CD8-positive, alpha-beta memory T cell (primary cell): ENCODE results near the gene HOXC11. TPM values are rescaled to one million over a fixed set of nuclear protein-coding genes. Genes with fewer than 3 reads are reported as not detected.

Experiments
- CTCF ChIA-PET: fragments of 350-600 bp; sonication (Branson Sonifier 250); formaldehyde crosslinking; loops from one replicate; lab custom pipeline; 2021; ENCODE audit warnings: antibody characterized with exemption; lab: Charles Lee
- POLR2A ChIA-PET: fragments of 350-600 bp; sonication (Branson Sonifier 250); formaldehyde crosslinking; loops from one replicate; lab custom pipeline; 2021; ENCODE audit warnings: antibody characterized with exemption; lab: Charles Lee
- DNase-seq, 5 donors: peaks; one replicate each; pipeline versions ENCODE4 v3.0.0 to v3.0.0-alpha.2; 2020 to 2022; ENCODE audit warnings: mixed read lengths in 1 of 5
- H3K27ac ChIP-seq: one replicate; pipeline ENCODE4 v1.7.0; 2013; ENCODE audit warnings: low read depth, mild to moderate bottlenecking, low read length, moderate library complexity
- H3K27me3 ChIP-seq: 2 replicates; pipeline ENCODE4 v1.7.0; 2013; ENCODE audit warnings: low read length, mild to moderate bottlenecking; ENCODE audit not compliant: insufficient read depth, poor library complexity, severe bottlenecking
- H3K36me3 ChIP-seq: 2 replicates; pipeline ENCODE4 v1.7.0; 2013; ENCODE audit warnings: mild to moderate bottlenecking, low read length, moderate library complexity; ENCODE audit not compliant: insufficient read depth
- H3K4me1 ChIP-seq: 2 replicates; pipeline ENCODE4 v1.7.0; 2013; ENCODE audit warnings: mild to moderate bottlenecking, low read length, moderate library complexity; ENCODE audit not compliant: insufficient read depth
- H3K4me3 ChIP-seq: 2 replicates; pipeline ENCODE4 v1.7.0; 2013; ENCODE audit warnings: mild to moderate bottlenecking, low read length
- H3K9me3 ChIP-seq: 2 replicates; pipeline ENCODE4 v1.7.0; 2013; ENCODE audit warnings: mild to moderate bottlenecking, low read length
- H3K27ac Mint-ChIP-seq, 8 donors: one replicate each; pipeline ENCODE4 v1.8.0; 2020 to 2021; ENCODE audit warnings: mixed read lengths in 8 of 8, mild to moderate bottlenecking in 6 of 8, inconsistent platforms in 3 of 8, moderate library complexity in 3 of 8
- H3K27me3 Mint-ChIP-seq, 2 donors: one replicate each; pipeline ENCODE4 v1.8.0; 2020 to 2021; ENCODE audit warnings: mixed read lengths in 2 of 2, mild to moderate bottlenecking in 1 of 2, moderate library complexity in 1 of 2
- H3K36me3 Mint-ChIP-seq, 3 donors: one replicate each; pipeline ENCODE4 v1.8.0; 2020 to 2021; ENCODE audit warnings: mixed read lengths in 3 of 3, inconsistent platforms in 1 of 3, mild to moderate bottlenecking in 1 of 3
- H3K4me1 Mint-ChIP-seq, 3 donors: one replicate each; pipeline ENCODE4 v1.8.0; 2020 to 2021; ENCODE audit warnings: mixed read lengths in 3 of 3, inconsistent platforms in 1 of 3, mild to moderate bottlenecking in 1 of 3
- H3K4me3 Mint-ChIP-seq, 7 donors: one replicate each; pipeline ENCODE4 v1.8.0; 2020 to 2021; ENCODE audit warnings: mixed read lengths in 7 of 7, mild to moderate bottlenecking in 6 of 7, moderate library complexity in 4 of 7, inconsistent platforms in 2 of 7
- H3K9me3 Mint-ChIP-seq, 5 donors: one replicate each; pipeline ENCODE4 v1.8.0; 2020 to 2022; ENCODE audit warnings: mixed read lengths in 5 of 5, mild to moderate bottlenecking in 3 of 5, moderate library complexity in 2 of 5, inconsistent platforms in 1 of 5
- polyA plus RNA-seq: library from polyadenylated mRNA; unstranded; fragments of 300-500 nt; fragmentation: Illumina TruSeq; gene quantifications from one replicate; pipeline ENCODE4 v1.2.3, GENCODE V29; 2021
- total RNA-seq, 2 experiments: library from RNA; stranded (reverse); gene quantifications; one replicate each; pipeline ENCODE4 v1.2.3, GENCODE V29; 2021

Gene HOXC11
- total and polyA plus RNA-seq, 3 experiments from 2014 or later = not detected

DNA sequence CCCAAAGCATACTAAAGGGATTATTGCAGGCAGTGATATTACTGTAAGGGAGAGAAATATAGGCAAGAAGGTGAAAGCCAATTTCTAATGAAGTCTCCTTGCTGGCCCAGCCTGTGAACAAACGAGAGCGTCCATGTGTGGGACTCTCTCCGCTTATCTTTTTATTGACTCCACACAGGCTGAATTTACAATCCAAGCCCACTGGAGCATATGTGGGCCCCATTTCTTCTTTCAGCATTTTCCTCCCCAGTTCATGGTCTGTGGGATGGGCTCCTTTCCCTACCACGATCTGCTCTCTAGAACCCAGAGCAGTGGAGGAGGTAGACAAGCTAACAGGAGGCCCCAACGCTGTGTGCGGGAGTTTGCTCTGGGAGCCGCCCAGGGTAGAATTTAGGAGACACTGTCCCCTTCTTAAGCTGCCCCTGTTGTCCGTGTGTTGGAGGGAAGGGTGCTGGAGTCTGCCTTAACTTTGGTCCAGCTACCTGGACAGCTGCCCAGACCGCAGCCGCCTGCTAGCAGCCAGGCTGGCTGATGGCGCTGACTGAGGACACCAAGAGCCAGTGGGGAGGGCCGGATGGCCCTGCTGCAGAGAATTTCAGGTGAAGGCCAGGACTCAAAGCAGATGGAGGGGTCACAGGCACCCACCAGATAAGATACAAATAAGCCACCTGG is 3.2 kb upstream of the HOXC11 start:
- H3K27me3 ChIP-seq = peaks cover 98% of the 10 kb centered on the region
- Mint-ChIP-seq H3K27me3 (peaks cover 93 to 95% of the 10 kb centered on the region in 2 donors), H3K36me3 (no peaks in the 10 kb centered on the region), H3K4me3 (peak overlapping the region in 2 of 7 donors; percentile 43 to 64), H3K9me3 (peaks cover 0 to 12% (median 9%) of the 10 kb centered on the region in 5 donors), H3K4me1 (peaks cover 31 to 42% (median 33%) of the 10 kb centered on the region in 3 donors), H3K27ac (peak overlapping the region in 1 of 8 donors; percentile 25)
- H3K4me3 ChIP-seq = no peak overlapping the region
- H3K4me1 ChIP-seq = peaks cover 30% of the 10 kb centered on the region
- no peaks in the 10 kb centered on the region for H3K36me3 ChIP-seq
- no peaks in the 10 kb centered on the region for H3K9me3 ChIP-seq
- CTCF ChIA-PET = no interaction called here
- POLR2A ChIA-PET = no interaction called here
- H3K27ac ChIP-seq = no peak overlapping the region
- DNase-seq = no peak

DNA sequence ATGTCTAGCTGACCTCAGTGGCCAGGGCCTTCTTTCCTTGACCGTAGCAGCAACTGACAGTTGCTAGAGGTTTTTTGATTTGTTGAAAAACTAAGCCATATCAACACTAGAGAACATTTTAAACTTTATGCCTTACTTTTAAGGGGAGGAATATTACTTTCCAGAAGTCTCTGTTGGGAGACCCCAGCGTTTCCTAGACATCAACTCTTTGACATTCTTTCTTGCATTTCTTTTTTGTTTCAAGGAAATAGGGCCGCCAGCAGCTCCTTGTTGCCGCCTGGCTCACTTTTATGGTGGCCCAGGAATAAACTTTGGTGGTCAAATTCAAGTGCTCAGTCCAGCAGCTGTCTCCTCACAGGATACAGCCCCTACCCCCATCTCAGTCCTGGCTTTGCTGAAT is 2.5 kb upstream of the HOXC11 start:
- no peak overlapping the region for H3K4me3 ChIP-seq
- Mint-ChIP-seq H3K4me3 (peak overlapping the region in 1 of 7 donors; percentile 29), H3K27me3 (peaks cover 91 to 93% of the 10 kb centered on the region in 2 donors), H3K9me3 (peaks cover 0 to 12% (median 10%) of the 10 kb centered on the region in 5 donors), H3K27ac (peak overlapping the region in 1 of 8 donors; percentile 80), H3K36me3 (no peaks in the 10 kb centered on the region), H3K4me1 (peaks cover 32 to 41% (median 32%) of the 10 kb centered on the region in 3 donors)
- no peaks in the 10 kb centered on the region for H3K9me3 ChIP-seq
- H3K27me3 ChIP-seq = peaks cover 98% of the 10 kb centered on the region
- no peak overlapping the region for H3K27ac ChIP-seq
- ChIA-PET POLR2A (no interaction called here), CTCF (no interaction called here)
- no peaks in the 10 kb centered on the region for H3K36me3 ChIP-seq
- DNase-seq = no peak
- H3K4me1 ChIP-seq = peaks cover 29% of the 10 kb centered on the region

DNA sequence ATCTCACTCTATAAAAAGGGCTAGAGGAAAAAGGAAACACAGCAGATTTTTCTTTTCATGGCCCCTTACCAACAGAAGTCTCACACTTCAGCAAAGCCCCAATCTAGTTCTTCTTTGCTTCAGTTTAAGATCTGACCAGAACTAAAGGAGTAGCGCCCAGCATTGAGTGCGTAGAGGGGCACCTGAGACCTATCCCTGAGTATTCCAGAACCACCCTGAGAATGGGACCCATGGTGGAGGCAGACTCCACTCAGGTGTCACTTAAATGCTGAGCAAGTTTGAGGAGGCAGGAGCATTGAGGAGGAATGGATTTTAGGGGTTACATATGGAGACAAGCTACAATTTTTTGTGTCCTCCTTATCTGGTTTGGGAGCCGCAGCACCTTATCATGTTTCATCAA is 1.8 kb upstream of the HOXC11 start:
- Histone ChIP-seq H3K27me3 (peaks cover 98% of the 10 kb centered on the region), H3K9me3 (no peaks in the 10 kb centered on the region)
- H3K36me3 Mint-ChIP-seq = no peaks in the 10 kb centered on the region

DNA sequence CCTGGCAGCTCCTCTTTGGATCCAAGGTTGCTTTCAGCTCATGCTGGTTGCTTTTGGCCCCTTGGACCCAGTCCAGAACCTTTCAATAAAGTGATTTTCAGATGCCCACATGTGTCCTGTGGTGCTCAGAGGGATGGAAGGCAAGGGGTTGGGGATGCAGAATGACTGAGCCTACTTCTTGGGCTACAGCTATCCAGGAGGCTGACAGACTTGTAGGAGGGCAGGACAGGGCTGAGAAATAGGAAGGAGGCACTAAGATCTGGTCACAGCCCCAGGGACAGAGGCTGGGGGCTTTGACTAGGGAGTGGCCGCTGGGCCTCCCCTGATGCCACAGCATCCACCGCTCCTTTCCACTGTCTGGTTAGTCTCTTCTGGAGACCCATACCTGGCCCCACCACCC is 1.2 kb upstream of the HOXC11 start:
- ChIA-PET CTCF (interaction anchor here (1.2 kb wide), 1 partner anchor 35 kb away, joined by 3 read pairs; no protein-coding TSS in a partner anchor), POLR2A (no interaction called here)
- Mint-ChIP-seq H3K36me3 (no peaks in the 10 kb centered on the region), H3K4me3 (peak overlapping the region in 2 of 7 donors; percentile 29 to 49), H3K27ac (peak overlapping the region in 3 of 8 donors; percentile 48 to 80 (median 74)), H3K4me1 (peaks cover 25 to 33% (median 26%) of the 10 kb centered on the region in 3 donors), H3K9me3 (peaks cover 0 to 14% (median 10%) of the 10 kb centered on the region in 5 donors), H3K27me3 (peaks cover 92% of the 10 kb centered on the region in 2 donors)
- H3K36me3 ChIP-seq = no peaks in the 10 kb centered on the region
- H3K4me1 ChIP-seq = peaks cover 21% of the 10 kb centered on the region
- peaks cover 98% of the 10 kb centered on the region for H3K27me3 ChIP-seq
- DNase-seq = no peak
- no peak overlapping the region for H3K4me3 ChIP-seq
- H3K27ac ChIP-seq = no peak overlapping the region
- H3K9me3 ChIP-seq = no peaks in the 10 kb centered on the region

More for the DNA sequence above, 1.8 kb upstream of the HOXC11 start:
- H3K4me1 Mint-ChIP-seq = peaks cover 30 to 39% (median 31%) of the 10 kb centered on the region in 3 donors
- H3K27ac Mint-ChIP-seq = peak overlapping the region in 2 of 8 donors; percentile 20 to 80
- peaks cover 0 to 14% (median 10%) of the 10 kb centered on the region in 5 donors for H3K9me3 Mint-ChIP-seq
- no peak overlapping the region for H3K27ac ChIP-seq
- DNase-seq = no peak
- POLR2A ChIA-PET = no interaction called here
- CTCF ChIA-PET = no interaction called here
- peaks cover 27% of the 10 kb centered on the region for H3K4me1 ChIP-seq
- no peak overlapping the region for H3K4me3 ChIP-seq
- peak overlapping the region in 2 of 7 donors; percentile 28 to 29 for H3K4me3 Mint-ChIP-seq
- peaks cover 92 to 93% of the 10 kb centered on the region in 2 donors for H3K27me3 Mint-ChIP-seq
- H3K36me3 ChIP-seq = no peaks in the 10 kb centered on the region

DNA sequence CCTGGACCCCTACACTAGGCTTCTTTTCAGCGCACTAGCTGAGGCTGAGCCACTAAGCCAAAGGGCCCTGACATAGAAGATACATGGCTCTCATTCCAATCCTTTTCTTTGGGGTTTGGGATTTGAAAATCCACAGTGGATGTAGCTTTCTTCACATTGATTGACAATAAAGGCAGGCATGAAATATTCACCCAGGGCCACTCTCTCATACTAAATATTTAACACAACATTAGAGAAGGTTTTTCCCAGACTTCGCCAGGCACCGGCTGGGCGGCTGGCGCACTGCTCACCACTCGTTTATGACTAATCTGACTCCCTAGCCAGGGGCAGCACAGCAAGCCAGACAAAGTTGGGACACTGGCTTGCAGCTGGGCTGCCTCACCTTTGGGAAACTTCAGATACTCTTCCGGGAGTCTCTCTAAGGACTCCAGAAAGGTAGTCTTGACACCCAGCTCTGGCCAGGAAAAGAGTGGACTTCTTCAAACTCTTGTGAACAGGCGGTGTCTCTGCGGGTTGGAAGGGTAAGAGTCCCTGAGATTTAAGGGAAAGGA is 699 bp upstream of the HOXC11 start:
- peaks cover 98% of the 10 kb centered on the region for H3K27me3 ChIP-seq
- no peaks in the 10 kb centered on the region for H3K36me3 Mint-ChIP-seq

DNA sequence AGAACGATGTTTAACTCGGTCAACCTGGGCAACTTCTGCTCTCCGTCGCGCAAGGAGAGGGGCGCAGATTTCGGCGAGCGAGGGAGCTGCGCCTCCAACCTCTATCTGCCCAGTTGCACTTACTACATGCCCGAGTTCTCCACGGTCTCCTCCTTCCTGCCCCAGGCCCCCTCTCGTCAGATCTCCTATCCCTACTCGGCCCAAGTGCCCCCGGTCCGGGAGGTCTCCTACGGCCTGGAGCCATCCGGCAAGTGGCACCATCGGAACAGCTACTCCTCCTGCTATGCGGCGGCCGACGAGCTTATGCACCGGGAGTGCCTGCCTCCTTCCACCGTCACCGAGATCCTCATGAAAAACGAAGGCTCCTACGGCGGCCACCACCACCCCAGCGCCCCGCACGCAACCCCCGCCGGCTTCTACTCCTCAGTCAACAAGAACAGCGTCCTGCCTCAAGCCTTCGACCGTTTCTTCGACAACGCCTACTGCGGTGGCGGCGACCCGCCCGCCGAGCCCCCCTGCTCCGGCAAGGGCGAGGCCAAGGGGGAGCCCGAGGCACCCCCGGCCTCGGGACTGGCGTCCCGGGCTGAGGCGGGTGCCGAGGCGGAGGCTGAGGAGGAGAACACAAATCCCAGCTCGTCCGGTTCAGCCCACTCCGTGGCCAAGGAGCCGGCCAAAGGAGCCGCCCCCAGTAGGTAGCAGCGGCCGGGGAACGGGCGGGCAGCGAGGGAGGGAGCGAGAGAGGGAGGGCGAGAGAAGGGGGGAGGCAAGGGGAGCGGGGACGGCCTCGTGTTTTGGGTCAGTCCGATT is 513 bp downstream of the HOXC11 start:
- Histone ChIP-seq H3K9me3 (no peaks in the 10 kb centered on the region), H3K4me3 (no peak overlapping the region), H3K27me3 (peaks cover 97% of the 10 kb centered on the region), H3K27ac (no peak overlapping the region), H3K36me3 (no peaks in the 10 kb centered on the region), H3K4me1 (peaks cover 21% of the 10 kb centered on the region)
- no peaks in the 10 kb centered on the region for H3K36me3 Mint-ChIP-seq
- ChIA-PET POLR2A (interaction anchor here (0.6 kb wide), 1 partner anchor 234 kb away, joined by 3 read pairs; no protein-coding TSS in a partner anchor), CTCF (interaction anchor here (0.8 kb wide), 1 partner anchor 228 kb away, joined by 3 read pairs; no protein-coding TSS in a partner anchor)
- H3K27ac Mint-ChIP-seq = peak overlapping the region in 3 of 8 donors; percentile 77 to 85 (median 80)
- peaks cover 89 to 92% of the 10 kb centered on the region in 2 donors for H3K27me3 Mint-ChIP-seq
- peaks cover 0 to 15% (median 12%) of the 10 kb centered on the region in 5 donors for H3K9me3 Mint-ChIP-seq
- peak overlapping the region; percentile 37 to 86 (median 67) for H3K4me3 Mint-ChIP-seq
- no peak for DNase-seq
- H3K4me1 Mint-ChIP-seq = peaks cover 25 to 38% (median 31%) of the 10 kb centered on the region in 3 donors

More for the DNA sequence above, 699 bp upstream of the HOXC11 start:
- H3K36me3 ChIP-seq = no peaks in the 10 kb centered on the region
- Mint-ChIP-seq H3K4me3 (peak overlapping the region in 3 of 7 donors; percentile 4 to 86 (median 5)), H3K27me3 (peaks cover 92 to 95% of the 10 kb centered on the region in 2 donors), H3K27ac (peak overlapping the region in 3 of 8 donors; percentile 48 to 80 (median 74)), H3K4me1 (peaks cover 24 to 32% (median 25%) of the 10 kb centered on the region in 3 donors), H3K9me3 (peaks cover 0 to 15% (median 12%) of the 10 kb centered on the region in 5 donors)
- H3K9me3 ChIP-seq = no peaks in the 10 kb centered on the region
- POLR2A ChIA-PET = no interaction called here
- CTCF ChIA-PET = interaction anchor here (1.2 kb wide), 1 partner anchor 35 kb away, joined by 3 read pairs; no protein-coding TSS in a partner anchor
- peaks cover 21% of the 10 kb centered on the region for H3K4me1 ChIP-seq
- no peak overlapping the region for H3K4me3 ChIP-seq
- DNase-seq = no peak
- no peak overlapping the region for H3K27ac ChIP-seq

DNA sequence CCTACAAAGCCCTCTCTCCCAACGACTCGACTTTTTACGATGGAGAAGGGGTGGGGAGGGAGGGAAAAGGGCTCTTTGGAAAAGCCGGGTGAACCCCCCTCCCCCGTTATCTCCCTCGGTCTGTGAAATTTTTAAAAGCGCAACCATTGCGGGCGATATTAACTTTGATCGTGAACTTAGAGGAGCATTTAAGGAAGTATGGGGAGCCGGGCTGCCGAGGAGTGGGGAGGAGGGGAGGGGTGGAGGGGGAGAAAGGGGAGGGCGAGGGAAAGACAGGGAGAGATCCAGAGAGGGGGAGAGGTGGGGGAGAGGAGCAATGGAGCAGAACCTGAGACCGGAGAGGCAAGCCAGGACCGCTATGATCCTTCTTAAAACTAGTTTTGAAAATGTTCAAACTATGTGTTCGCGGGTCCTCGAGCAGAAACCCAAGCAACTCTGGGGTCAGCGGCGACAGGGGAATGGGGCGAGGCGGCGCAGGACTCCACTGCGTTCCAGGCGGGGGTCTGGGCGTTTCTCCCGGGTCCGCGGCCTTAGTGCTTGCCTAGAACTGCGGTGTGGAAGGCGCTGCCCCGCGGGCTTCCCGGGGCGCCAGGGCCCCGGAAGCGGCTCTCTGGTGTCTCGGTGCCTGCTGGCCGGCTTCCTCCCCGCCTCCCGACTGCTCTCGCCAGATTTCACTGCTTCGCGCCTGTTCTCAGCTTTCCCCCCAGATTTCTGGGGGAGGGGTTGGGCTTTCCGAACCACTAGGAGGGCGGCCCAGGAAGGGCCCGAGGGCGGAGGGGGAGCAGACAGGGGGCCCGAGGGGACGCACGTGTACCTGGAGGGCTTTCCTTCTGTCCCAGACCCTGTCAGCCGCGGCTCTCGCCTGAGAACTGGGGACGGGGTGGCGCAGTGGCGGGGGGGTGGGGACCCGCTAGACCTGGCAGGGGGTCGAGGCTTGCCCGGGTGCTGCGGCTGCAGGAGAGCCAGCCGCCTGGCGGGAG is 1.4 kb downstream of the HOXC11 start, which contains the start of gene HOTAIR:
Gene HOTAIR, minus strand, starts transcription at position 871 of the 980 bp plus-strand sequence.
- Histone ChIP-seq H3K9me3 (no peaks in the 10 kb centered on the region), H3K27ac (no peak within 1 kb of the TSS), H3K36me3 (no peaks in the 10 kb centered on the region), H3K27me3 (peaks cover 97% of the 10 kb centered on the region), H3K4me1 (peaks cover 21% of the 10 kb centered on the region), H3K4me3 (no peak within 1 kb of the TSS)
- H3K27me3 Mint-ChIP-seq = peaks cover 89 to 92% of the 10 kb centered on the region in 2 donors
- POLR2A ChIA-PET = no interaction called here
- H3K4me1 Mint-ChIP-seq = peaks cover 25 to 40% (median 31%) of the 10 kb centered on the region in 3 donors
- H3K9me3 Mint-ChIP-seq = peaks cover 0 to 17% (median 12%) of the 10 kb centered on the region in 5 donors
- CTCF ChIA-PET = no interaction called here
- H3K36me3 Mint-ChIP-seq = no peaks in the 10 kb centered on the region
- H3K4me3 Mint-ChIP-seq = peak within 1 kb of the TSS; percentile 64 to 89 (median 75)
- H3K27ac Mint-ChIP-seq = peak within 1 kb of the TSS in 3 of 8 donors; percentile 38 to 61 (median 38)
- DNase-seq = peak in 3 of 5 donors; percentile 25 to 40 (median 37)
